GM19240 (cell line): ENCODE measurements around the gene UBE2C.

ENCODE experiments used
- DNase-seq: peaks from one replicate; pipeline ENCODE4 v3.0.0; 2011; ENCODE audit warnings: low spot score; ENCODE audit not compliant: insufficient read length

UBE2C gene

DNA sequence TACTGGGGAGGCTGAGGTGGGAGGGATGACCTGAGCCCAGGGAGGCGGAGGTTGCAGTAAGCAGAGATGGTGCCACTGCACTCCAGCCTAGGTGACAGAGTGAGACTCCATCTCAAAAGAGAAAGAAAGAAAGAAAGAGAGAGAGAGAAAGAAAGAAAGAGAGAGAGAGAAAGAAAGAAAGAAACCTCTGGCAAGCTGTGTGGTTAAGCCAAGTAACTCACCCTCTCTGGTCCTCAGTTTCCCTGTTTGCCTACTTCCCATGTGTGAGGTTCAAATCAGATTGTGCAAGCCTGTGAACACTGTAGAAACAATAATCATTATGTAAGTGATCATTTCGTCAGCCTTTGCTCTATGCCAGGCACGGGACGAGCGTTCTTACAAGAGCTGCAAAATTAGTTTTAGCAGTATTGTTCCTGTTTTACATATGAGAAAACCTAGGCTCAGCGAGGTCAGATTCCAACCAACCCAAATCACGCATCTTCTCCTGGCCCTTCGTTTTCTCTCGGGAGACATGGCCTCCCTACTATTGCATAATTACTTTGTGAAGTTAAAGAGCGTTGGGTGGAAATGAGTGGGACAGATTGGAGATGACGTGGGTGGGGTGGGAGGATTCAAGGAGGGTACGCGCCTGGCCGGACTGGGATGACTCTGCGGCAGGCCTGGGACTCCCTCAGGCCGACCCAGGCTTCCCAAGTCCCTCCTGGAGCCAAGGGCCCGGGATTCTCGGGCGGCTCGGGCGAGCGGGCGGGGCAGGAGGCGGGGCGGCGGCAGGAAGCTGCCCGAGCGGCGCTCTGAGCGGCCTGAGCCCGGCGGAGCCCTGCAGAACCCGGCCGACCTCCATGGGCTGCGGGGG, 20.8 kb downstream of the UBE2C start, which contains the start of gene SNX21:
Gene SNX21 (plus strand): TSS at position 770 of the 853 bp plus-strand sequence. CDS start 121 bp downstream, outside the sequence.
- no peak for DNase-seq

DNA sequence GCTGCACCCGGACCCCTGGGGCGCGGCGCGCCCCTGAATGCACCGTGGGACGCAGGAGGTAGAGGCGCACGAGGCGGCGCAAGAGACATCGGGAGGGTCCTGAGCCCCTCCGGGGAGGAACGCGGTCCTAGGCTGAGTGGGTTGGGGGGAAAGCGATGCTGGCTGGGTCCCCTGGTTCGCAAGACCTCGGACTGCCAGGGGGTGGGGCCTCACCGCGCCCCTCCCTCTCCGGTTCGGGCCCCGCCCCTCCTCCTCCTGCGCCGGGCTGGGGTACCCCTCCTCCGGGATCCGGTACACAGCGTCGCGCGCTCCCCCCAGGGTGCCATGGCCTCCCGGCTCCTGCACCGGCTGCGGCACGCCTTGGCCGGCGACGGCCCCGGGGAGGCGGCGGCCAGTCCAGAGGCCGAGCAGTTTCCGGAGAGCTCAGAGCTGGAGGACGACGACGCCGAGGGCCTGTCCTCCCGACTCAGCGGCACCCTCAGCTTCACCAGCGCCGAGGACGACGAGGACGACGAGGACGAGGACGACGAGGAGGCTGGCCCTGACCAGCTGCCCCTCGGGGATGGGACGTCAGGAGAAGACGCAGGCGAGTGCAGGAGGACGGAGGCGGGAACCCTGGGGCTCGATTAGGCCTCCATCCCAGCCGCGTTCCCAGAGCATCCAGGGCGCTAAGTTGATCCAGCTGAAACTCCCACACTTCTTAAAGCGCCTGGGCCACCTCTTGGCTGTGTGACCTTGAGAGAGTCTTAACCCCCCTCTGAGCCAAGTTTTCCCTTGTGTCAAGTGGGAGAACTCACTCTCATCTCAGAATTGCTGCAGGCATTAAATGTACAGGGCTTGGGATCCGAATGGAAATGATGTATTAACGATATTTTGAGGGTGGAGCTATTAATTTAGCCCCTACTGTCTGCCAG, 21.7 kb downstream of the UBE2C start:
- DNase-seq = no peak

DNA sequence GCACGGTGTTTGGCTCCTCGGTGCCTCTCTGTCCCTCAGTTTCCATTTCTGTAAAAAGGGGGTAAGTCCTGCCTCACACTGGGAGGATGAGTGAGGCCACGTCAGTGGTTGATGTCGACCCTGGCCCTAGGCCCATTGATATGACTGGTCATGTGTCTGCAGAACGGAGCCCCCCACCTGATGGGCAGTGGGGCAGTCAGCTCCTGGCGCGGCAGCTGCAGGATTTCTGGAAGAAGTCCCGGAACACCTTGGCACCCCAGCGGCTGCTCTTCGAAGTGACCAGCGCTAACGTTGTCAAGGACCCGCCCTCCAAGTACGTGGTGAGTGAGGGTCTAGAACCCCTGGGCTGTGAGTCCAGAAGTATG, 22.3 kb downstream of the UBE2C start:
- DNase-seq = no peak

DNA sequence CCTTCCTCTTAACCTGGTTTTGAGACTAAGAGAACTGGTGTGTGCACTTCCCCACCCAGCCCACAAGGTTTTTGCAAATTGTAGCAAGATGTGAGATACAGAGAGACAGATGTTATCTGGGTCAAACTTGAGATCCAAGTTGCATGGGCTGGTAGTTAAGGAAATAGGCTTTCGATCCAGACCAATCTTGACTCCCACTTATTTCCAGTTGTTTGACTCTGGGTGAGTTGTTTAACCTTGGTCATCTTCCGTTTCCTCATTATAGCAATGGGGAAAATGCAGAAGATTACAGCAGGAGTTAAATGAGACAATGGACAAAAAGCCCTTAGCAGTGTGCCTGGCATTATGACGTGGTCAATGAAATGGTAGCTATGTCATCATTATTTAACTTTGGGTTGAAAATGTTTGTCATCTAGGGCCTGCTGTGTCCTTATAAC, 22.9 kb downstream of the UBE2C start:
- DNase-seq = no peak

GRCh38 chr20:45835825-45836224, 23.4 kb downstream of the UBE2C start:
- DNase-seq = no peak

DNA sequence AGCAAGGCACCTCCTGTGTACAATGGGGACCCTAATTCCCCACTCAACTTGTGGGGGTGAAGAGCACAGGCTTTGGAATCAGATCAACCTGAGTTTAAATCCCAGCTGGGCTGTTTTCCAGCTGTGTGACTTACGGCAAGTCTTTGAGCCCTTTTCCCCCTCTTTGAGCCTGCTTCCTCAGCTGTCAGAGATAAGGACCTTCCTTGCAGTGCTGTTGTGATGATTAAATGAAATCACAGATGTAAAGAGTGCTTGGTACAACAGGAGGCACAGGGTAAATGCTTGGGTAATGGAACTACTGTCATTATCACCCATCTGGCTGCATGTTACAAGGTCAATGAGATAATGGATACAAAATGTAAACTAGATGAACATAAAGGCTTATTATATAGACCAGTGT, 24.4 kb downstream of the UBE2C start:
- no peak for DNase-seq

- no peak for DNase-seq
Measured at GRCh38 chr20:45840700-45841198, 28.3 kb downstream of the UBE2C start.

DNA sequence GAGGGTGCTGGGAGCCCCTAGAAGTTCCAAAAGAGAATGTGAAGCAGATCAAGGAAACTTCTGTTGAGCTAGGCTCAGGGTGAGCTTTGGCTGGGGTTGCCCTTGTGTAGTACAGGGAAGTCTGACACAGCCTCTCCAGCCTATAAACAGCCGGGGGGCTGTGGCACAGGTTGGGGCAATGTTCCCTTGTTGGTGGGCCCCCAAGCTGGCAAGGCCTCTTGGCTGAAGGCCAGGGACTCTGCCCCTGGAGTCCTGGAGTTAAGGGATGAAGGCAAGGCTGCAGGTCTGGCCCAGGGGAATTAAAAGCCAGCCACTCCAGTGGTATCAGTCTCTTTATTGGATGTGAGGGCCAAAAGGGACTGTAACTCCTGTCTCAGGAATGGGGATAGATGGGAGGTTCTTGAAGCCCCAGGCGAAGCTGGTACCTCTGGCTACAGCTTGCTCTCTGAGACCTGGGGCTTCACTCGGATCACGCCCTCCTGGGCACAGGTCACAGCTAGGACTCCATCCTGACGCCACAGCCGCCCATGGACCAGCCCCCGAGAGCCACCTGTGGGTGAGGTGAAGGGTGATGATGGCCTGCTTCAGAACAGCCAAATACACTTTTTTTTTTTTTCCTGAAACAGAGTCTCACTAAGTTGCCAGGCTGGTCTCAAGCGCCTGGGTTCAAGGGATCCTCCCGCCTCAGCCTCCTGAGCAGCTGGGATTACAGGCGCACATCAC, 29.1 kb downstream of the UBE2C start:
- DNase-seq = no peak

- DNase-seq = no peak
Measured at GRCh38 chr20:45842169-45842812, 29.8 kb downstream of the UBE2C start.

GRCh38 chr20:45843506-45843905, 31.1 kb downstream of the UBE2C start:
- no peak for DNase-seq

- no peak for DNase-seq
Measured at GRCh38 chr20:45845452-45845851, 33.0 kb downstream of the UBE2C start.

- no peak for DNase-seq
Measured at GRCh38 chr20:45848421-45848820, 36.0 kb downstream of the UBE2C start.

GRCh38 chr20:45848969-45849582, 36.6 kb downstream of the UBE2C start:
- DNase-seq = no peak

DNA sequence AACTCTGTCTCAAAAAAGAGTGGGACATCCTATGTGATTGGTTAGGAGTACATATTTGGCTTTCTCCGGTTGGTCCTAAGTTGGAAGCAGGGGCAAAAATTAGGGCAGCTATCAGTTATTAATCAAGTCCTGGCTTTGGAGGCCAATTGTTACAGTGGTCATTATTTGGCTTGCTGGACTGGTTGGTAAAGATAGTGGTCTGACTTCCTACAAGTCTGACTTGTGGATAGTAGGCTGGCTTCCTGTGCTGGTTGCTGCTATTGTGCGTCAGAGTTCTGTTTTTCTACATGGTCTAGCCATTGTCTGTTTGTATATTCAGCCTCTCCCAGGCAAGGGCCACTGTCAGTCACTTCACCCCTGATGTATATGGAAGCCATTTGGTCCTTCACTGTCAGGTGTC, 37.8 kb downstream of the UBE2C start:
- DNase-seq = no peak

- no peak for DNase-seq
Measured at GRCh38 chr20:45850926-45851325, 38.5 kb downstream of the UBE2C start.

- DNase-seq = no peak
Measured at GRCh38 chr20:45851501-45851900, 39.1 kb downstream of the UBE2C start.

DNA sequence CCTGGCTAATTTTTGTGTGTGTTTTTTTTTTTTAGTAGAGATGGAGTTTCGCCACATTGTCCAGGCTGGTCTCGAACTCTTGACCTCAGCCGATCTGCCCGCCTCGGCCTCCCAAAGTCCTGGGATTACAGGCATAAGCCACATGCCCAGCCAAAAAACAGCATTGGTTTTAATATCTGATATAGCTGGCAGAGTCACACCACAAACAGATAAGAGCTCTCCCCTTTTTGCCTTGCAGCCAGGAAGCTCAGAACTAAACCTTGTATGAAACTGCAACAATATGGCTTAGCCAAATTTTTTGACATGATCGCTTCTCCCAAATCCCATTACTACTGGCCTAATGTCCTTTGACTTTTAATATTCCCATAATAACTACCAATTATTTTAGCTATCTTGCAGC, 39.9 kb downstream of the UBE2C start:
- no peak for DNase-seq

GRCh38 chr20:45853484-45853883, 41.0 kb downstream of the UBE2C start:
- no peak for DNase-seq

DNA sequence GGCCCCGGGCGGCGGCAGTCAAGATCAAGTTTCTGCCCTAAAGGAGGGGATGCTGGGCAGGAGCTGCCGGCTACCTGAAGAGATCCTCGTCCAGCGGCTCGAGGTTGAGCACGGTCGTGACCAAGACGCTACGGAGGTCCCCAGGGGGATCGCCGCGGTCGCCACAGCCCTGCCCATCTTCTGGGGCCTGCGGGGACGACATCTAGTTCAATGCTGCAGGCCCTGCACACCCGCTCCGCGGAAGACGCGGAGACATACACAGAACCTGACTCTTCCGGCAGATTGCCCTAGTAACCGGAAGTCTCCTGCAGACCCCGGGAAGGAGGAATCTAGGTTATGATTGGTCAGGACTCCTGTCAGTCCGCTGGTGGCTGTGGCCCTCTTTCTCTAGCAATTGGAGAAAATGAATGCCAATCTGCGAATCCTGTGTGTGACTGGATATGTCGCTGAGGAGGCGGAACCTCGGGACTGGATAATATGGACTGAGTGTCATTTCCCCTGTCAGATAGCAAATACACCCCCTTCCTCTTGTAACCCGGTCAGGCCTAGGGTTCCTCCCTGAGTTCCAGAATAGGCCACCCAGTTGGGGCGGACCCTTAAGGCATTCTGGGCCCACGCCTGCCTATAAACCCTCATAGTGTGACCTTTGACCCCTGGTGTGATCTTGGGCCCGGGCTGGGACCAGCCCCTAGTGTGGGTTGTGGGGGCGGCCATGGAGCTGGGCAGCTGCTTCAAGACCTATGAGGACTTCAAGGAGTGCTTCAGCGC, 44.9 kb downstream of the UBE2C start, which contains the start of the genes ACOT8 and ZSWIM3:
Gene ACOT8 (minus strand): TSS at position 279 of the 768 bp plus-strand sequence. CDS start 77 bp downstream, at position 202.
Gene ZSWIM3 (plus strand): TSS at position 501 of the 768 bp plus-strand sequence. CDS start 212 bp downstream, at position 713.
- DNase-seq = peak; percentile 96
